ENCODE measurements around the gene BLZF1. TPM values are rescaled to one million over a fixed set of nuclear protein-coding genes. Genes with fewer than 3 reads are reported as not detected.

BLZF1 gene
- total and polyA plus RNA-seq, 10 of the 15 experiments (the other 5 are each of a cell fraction or from before 2014, with no cell fraction given) = 5.1 to 11.9 (median 9.0) TPM

GRCh38 chr1:169427081-169427641, 59.2 kb downstream of the BLZF1 start, which contains the start of gene CCDC181:
TSS of gene CCDC181 (minus strand) at chr1:169427474. CDS start at chr1:169424927, 2,547 bp downstream.
- H3K4me3 ChIP-seq = no peak within 1 kb of the TSS
- no peaks in the 10 kb centered on the region for H3K36me3 ChIP-seq (ENCODE audit: control insufficient read depth in 2 of 2, insufficient read depth in 2 of 2, low read length in 1 of 2)
- POLR2A ChIA-PET = no interaction called here
- H3K4me1 ChIP-seq (ENCODE audit: control insufficient read depth, insufficient read depth, low read length) = no peaks in the 10 kb centered on the region
- ATAC-seq (peak; percentile 87), FAIRE-seq (no peak), DNase-seq (ENCODE audit: low read depth, low spot score) (peak; percentile 8)
- no peak within 1 kb of the TSS for H3K27ac ChIP-seq (ENCODE audit: control insufficient read depth, insufficient read depth)
- no peak within 1 kb of the TSS for H3K9ac ChIP-seq (ENCODE audit: control insufficient read depth, insufficient read depth, low read length)
- peak within 1 kb of the TSS; percentile 52 for H2AFZ ChIP-seq (ENCODE audit: control insufficient read depth, low read depth, low read length)
- H3K9me3 ChIP-seq (replicated peaks; ENCODE audit: control insufficient read depth, insufficient read depth, low read length) = no peaks in the 10 kb centered on the region; the same call in 2 of the 3 replicates
- SMC1A ChIA-PET (ENCODE audit: uncharacterized antibody, unreplicated experiment) = interaction anchor here (0.8 to 1.7 kb wide), 3 partner anchors 59 to 824 kb away, joined by 3 to 4 read pairs (median 4); no protein-coding TSS in a partner anchor
- no peaks in the 10 kb centered on the region for H3K79me2 ChIP-seq (ENCODE audit: control insufficient read depth, insufficient read depth, low read length)
- H4K20me1 ChIP-seq (ENCODE audit: control insufficient read depth, insufficient read depth) = no peaks in the 10 kb centered on the region
- 33% methylated on average over 27 of the region's 29 CpGs for WGBS (ENCODE audit: insufficient coverage, insufficient replicate concordance, low lambda C conversion rate, missing lambda C conversion rate)
- no TSS peak for BruUV-seq (replicated peaks)
- no peak for TF ChIP-seq RBBP5 (conservative IDR thresholded peaks at IDR 0.05)
- TF ChIP-seq ZZZ3 (IDR thresholded peaks at IDR 0.05; ENCODE audit: control insufficient read depth, insufficient read length, low read depth) = no peak
- no peak for TF ChIP-seq NR2C2 (IDR thresholded peaks at IDR 0.05; ENCODE audit: borderline replicate concordance, control insufficient read depth, insufficient read length, low read depth)
- TF ChIP-seq NRF1 (conservative IDR thresholded peaks at IDR 0.05; ENCODE audit: low read depth, low read length) = 0 out of 2 replicates have a peak, but pooled peaks have one; percentile 26
- TF ChIP-seq BMI1 (IDR thresholded peaks at IDR 0.05; ENCODE audit: borderline replicate concordance) = peak; percentile 79
- no peak for TF ChIP-seq TCF12 (IDR thresholded peaks at IDR 0.05; ENCODE audit: low read depth, low read length)
- TF ChIP-seq BHLHE40 (IDR thresholded peaks at IDR 0.05; ENCODE audit: borderline replicate concordance in 1 of 2, low read depth in 2 of 2, low read length in 1 of 2) = peak; percentile 54 to 69; a peak in 3 of 4 replicates
- in situ Hi-C loops (cut with MboI) = no loop called here
- RAD21 ChIA-PET (ENCODE audit: unreplicated experiment) = no interaction called here
- peaks cover 0 to 4% of the 10 kb centered on the region in 2 experiments; a peak in 2 of 4 replicates for H3K27me3 ChIP-seq (replicated peaks in 1 of 2; ENCODE audit: control insufficient read depth in 2 of 2, insufficient read depth in 2 of 2, low read length in 1 of 2)
- intact Hi-C loops (cut with micrococcal nuclease; ENCODE audit: unreplicated experiment) = no loop called here
- H3K4me2 ChIP-seq (ENCODE audit: control insufficient read depth, insufficient read depth) = peak within 1 kb of the TSS; percentile 82
- CTCF ChIA-PET = interaction anchor here (1.1 kb wide), 1 partner anchor 142 kb away, joined by 4 read pairs; no protein-coding TSS in a partner anchor

Other genes starting within 250 kb of the BLZF1 start
- 1.5 and 2.1 TPM in 2 replicates for gene NME7, start 398 bp upstream of the BLZF1 start, total RNA-seq (2014; rRNA removed)
- 5.4 and 6.2 TPM in 2 replicates for gene NME7, start 398 bp upstream of the BLZF1 start, total RNA-seq (2014; rRNA removed; fragmentation: Illumina TruSeq; extraction: Trizol)
- 3.7 and 4.2 TPM in 2 replicates for gene NME7, start 398 bp upstream of the BLZF1 start, total RNA-seq (2021)
- 15.6 and 24.6 TPM in 2 replicates for gene NME7, start 398 bp upstream of the BLZF1 start, polyA plus RNA-seq (2011; rRNA removed)
- gene NME7, start 398 bp upstream of the BLZF1 start, polyA plus RNA-seq (2014; fragmentation: Illumina TruSeq; extraction: Trizol) = 6.6 and 7.2 TPM in 2 replicates
- gene NME7, start 398 bp upstream of the BLZF1 start, polyA plus RNA-seq (2014; fragmentation: Nextera tagmentation; extraction: Ambion mirVana) = 1 to 10 TPM; 8.0 to 8.1 TPM
- gene NME7, start 398 bp upstream of the BLZF1 start, polyA plus RNA-seq (2014; rRNA removed) = 4.5 and 5.5 TPM in 2 replicates
- gene NME7, start 398 bp upstream of the BLZF1 start, polyA plus RNA-seq (2016; fragmentation: Nextera tagmentation; extraction: Ambion mirVana) = 1 to 10 TPM; 7.2 to 8.2 TPM
- gene CCDC181, start 59.3 kb downstream of the BLZF1 start, total RNA-seq (2014; rRNA removed) = not detected in 2 replicates
- gene CCDC181, start 59.3 kb downstream of the BLZF1 start, total RNA-seq (2014; rRNA removed; fragmentation: Illumina TruSeq; extraction: Trizol) = not detected in 2 replicates
- gene CCDC181, start 59.3 kb downstream of the BLZF1 start, total RNA-seq (2021) = not detected in 2 replicates
- gene CCDC181, start 59.3 kb downstream of the BLZF1 start, polyA plus RNA-seq (2011; rRNA removed) = not detected in 2 replicates
- not detected in 2 replicates for gene CCDC181, start 59.3 kb downstream of the BLZF1 start, polyA plus RNA-seq (2014; fragmentation: Illumina TruSeq; extraction: Trizol)
- gene CCDC181, start 59.3 kb downstream of the BLZF1 start, polyA plus RNA-seq (2014; fragmentation: Nextera tagmentation; extraction: Ambion mirVana) = not detected
- not detected in 2 replicates for gene CCDC181, start 59.3 kb downstream of the BLZF1 start, polyA plus RNA-seq (2014; rRNA removed)
- gene CCDC181, start 59.3 kb downstream of the BLZF1 start, polyA plus RNA-seq (2016; fragmentation: Nextera tagmentation; extraction: Ambion mirVana) = not detected
- 3.7 and 3.8 TPM in 2 replicates for gene SLC19A2, start 117.7 kb downstream of the BLZF1 start, total RNA-seq (2014; rRNA removed)
- 2.9 and 3.5 TPM in 2 replicates for gene SLC19A2, start 117.7 kb downstream of the BLZF1 start, total RNA-seq (2014; rRNA removed; fragmentation: Illumina TruSeq; extraction: Trizol)
- gene SLC19A2, start 117.7 kb downstream of the BLZF1 start, total RNA-seq (2021) = 2.2 and 2.3 TPM in 2 replicates
- gene SLC19A2, start 117.7 kb downstream of the BLZF1 start, polyA plus RNA-seq (2011; rRNA removed) = 7.8 and 9.3 TPM in 2 replicates
- 3.1 and 3.7 TPM in 2 replicates for gene SLC19A2, start 117.7 kb downstream of the BLZF1 start, polyA plus RNA-seq (2014; fragmentation: Illumina TruSeq; extraction: Trizol)
- 1 to 10 TPM; 1.2 to 1.3 TPM for gene SLC19A2, start 117.7 kb downstream of the BLZF1 start, polyA plus RNA-seq (2014; fragmentation: Nextera tagmentation; extraction: Ambion mirVana)
- gene SLC19A2, start 117.7 kb downstream of the BLZF1 start, polyA plus RNA-seq (2014; rRNA removed) = 2.2 and 2.7 TPM in 2 replicates
- 1 to 10 TPM; 1.8 to 1.9 TPM for gene SLC19A2, start 117.7 kb downstream of the BLZF1 start, polyA plus RNA-seq (2016; fragmentation: Nextera tagmentation; extraction: Ambion mirVana)
- under 0.01 and 0.22 TPM in 2 replicates for gene F5, start 218.3 kb downstream of the BLZF1 start, total RNA-seq (2014; rRNA removed)
- 0.09 and 0.18 TPM in 2 replicates for gene F5, start 218.3 kb downstream of the BLZF1 start, total RNA-seq (2014; rRNA removed; fragmentation: Illumina TruSeq; extraction: Trizol)
- 0.29 and 0.72 TPM in 2 replicates for gene F5, start 218.3 kb downstream of the BLZF1 start, total RNA-seq (2021)
- gene F5, start 218.3 kb downstream of the BLZF1 start, polyA plus RNA-seq (2011; rRNA removed) = 3.8 and 4.9 TPM in 2 replicates
- 0.40 and 0.54 TPM in 2 replicates for gene F5, start 218.3 kb downstream of the BLZF1 start, polyA plus RNA-seq (2014; fragmentation: Illumina TruSeq; extraction: Trizol)
- under 1 TPM; 0.29 to 0.46 TPM for gene F5, start 218.3 kb downstream of the BLZF1 start, polyA plus RNA-seq (2014; fragmentation: Nextera tagmentation; extraction: Ambion mirVana)
- gene F5, start 218.3 kb downstream of the BLZF1 start, polyA plus RNA-seq (2014; rRNA removed) = 0.09 and 0.47 TPM in 2 replicates
- gene F5, start 218.3 kb downstream of the BLZF1 start, polyA plus RNA-seq (2016; fragmentation: Nextera tagmentation; extraction: Ambion mirVana) = under 1 TPM; 0.13 to 0.35 TPM

Data from GM12878 (cell line).